Body of pancreas (tissue), 4 donors: ENCODE results near the gene GPS2.

Experiments used
- CTCF ChIP-seq, 7 experiments: fragments of 450-650 bp in 4 of 7; fragments of 200-600 bp in 3 of 7; sonication (generic) in 3 of 7; IDR thresholded peaks; one replicate each; pipeline ENCODE4 v1.5.1; 2016 to 2019; ENCODE audit warnings: antibody characterized with exemption in 7 of 7
- POLR2A ChIP-seq, 3 donors: fragments of 450-650 bp; IDR thresholded peaks; one replicate each; pipeline ENCODE4 v1.6.1; 2016; ENCODE audit warnings: antibody characterized with exemption in 3 of 3, mild to moderate bottlenecking in 2 of 3

- TF ChIP-seq CTCF (IDR thresholded peaks at IDR 0.05) (no peak), POLR2A (IDR thresholded peaks at IDR 0.05) (peak; percentile 40 to 82 (median 79))
Measured at GRCh38 chr17:7308625-7309433, 6.3 kb downstream of the GPS2 start.
